GM06990 (cell line): ENCODE results near the gene FSTL4.

ENCODE experiments used
- DNase-seq: peaks from one replicate; pipeline ENCODE4 v3.0.0-alpha.2; 2011; ENCODE audit not compliant: insufficient read length; ENCODE audit errors: extremely low read depth
- H3K27me3 ChIP-seq: replicated peaks from 2 replicates; pipeline ENCODE4 v1.6.0; 2011; ENCODE audit warnings: low read length; ENCODE audit not compliant: control insufficient read depth, insufficient read depth
- H3K36me3 ChIP-seq: 2 replicates; pipeline ENCODE4 v1.5.1; 2011; ENCODE audit warnings: low read length; ENCODE audit not compliant: control insufficient read depth, insufficient read depth
- H3K4me3 ChIP-seq: replicated peaks from 2 replicates; pipeline ENCODE4 v1.5.1; 2011; ENCODE audit warnings: low read depth, mild to moderate bottlenecking, control low read depth, low read length
- CTCF ChIP-seq: IDR thresholded peaks from 2 replicates; pipeline ENCODE4 v1.5.1; 2011; ENCODE audit warnings: low read length, control low read depth, mild to moderate bottlenecking, inconsistent platforms; ENCODE audit not compliant: insufficient read depth, poor library complexity, severe bottlenecking

FSTL4 gene

DNA sequence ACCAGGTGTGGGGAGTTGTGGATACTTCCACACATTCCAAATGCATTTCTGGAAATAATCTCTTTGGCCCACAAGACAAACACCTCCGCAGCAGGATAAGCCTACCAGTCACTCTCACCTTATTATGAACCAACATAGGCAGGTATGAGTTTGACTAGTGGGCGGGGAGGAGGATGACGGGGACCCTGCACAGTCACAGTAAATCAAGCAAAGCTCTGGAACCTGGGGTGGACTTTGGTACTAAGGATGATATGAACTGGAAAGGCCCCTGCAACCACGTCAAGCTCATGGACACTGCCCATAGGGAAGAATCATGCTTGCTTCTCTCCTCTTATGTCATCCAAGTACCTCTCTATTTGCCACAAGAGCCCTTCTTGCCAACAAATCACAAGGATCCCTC is 301.2 kb downstream of the FSTL4 start:
- TF ChIP-seq CTCF, result no peak
- H3K36me3 ChIP-seq, result no peaks in the 10 kb centered on the region
- H3K27me3 ChIP-seq, result no peaks in the 10 kb centered on the region
- H3K4me3 ChIP-seq, result no peak overlapping the region
- no peak for DNase-seq

- no peaks in the 10 kb centered on the region for H3K27me3 ChIP-seq
- no peak for DNase-seq
- no peak overlapping the region for H3K4me3 ChIP-seq
- no peak for TF ChIP-seq CTCF
- H3K36me3 ChIP-seq, result no peaks in the 10 kb centered on the region
Observed at GRCh38 chr5:133309984-133310621, 302.2 kb downstream of the FSTL4 start.

DNA sequence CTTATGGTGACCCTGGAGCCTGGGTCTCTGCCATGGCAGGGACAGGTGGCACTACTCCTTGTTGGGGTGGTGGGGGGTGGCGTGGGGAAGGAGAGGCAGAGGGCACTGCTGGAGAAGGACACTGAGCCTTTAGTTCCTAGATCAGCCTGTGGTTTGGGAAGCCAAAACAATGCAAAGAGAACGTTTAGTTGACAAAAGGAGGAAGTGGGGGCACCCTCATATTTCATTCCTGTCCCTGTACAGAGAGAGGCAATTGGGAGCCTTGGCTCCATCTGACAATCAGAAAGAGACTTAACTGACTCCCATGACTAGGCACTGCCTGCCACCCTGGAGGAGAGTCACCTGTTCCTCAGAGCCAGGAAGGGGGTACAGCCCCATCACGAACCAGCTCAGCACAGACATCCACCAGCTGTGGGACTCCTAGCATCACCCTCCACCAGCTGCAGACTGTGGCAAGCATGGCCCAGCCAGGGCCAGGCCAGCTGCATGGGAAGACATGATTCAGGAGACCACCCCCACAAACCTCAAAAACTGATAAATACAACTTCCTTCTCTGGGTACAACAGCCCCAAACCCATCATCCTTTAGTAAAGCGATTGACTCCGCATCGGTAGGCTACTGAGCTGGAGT is 303.1 kb downstream of the FSTL4 start:
- Histone ChIP-seq H3K4me3 (no peak overlapping the region), H3K27me3 (no peaks in the 10 kb centered on the region), H3K36me3 (no peaks in the 10 kb centered on the region)
- TF ChIP-seq CTCF, result no peak
- DNase-seq, result no peak

GRCh38 chr5:133307275-133307674 is 305.1 kb downstream of the FSTL4 start:
- Histone ChIP-seq H3K36me3 (no peaks in the 10 kb centered on the region), H3K4me3 (no peak overlapping the region), H3K27me3 (no peaks in the 10 kb centered on the region; the same call in none of the 2 replicates)
- no peak for DNase-seq
- no peak for TF ChIP-seq CTCF

DNA sequence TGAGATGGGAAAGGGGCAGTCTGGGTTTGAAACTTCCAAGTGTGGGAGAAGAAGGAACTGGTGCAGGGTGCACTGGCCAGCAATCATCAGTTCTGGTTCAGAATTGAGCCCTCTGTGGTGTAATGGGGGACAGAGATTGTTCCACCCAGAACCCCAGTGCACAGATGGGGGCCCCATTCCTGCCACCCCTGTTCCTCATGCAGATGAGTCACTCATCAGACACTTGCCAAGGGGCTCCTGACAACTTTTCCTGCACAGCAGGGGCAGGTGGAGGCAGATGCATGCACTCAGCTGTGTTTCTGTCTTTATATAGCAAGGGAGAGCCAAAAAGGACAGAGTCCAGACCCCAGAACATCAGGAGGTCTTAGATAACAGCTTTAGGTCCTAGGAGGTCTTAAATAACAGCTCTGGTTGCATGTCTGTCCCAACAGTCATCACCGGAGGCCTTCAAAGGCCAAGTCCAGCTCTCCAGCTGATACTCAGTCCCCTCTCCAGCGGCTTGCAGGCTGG is 307.6 kb downstream of the FSTL4 start:
- no peak overlapping the region for H3K4me3 ChIP-seq
- no peaks in the 10 kb centered on the region for H3K36me3 ChIP-seq
- no peak for TF ChIP-seq CTCF
- no peaks in the 10 kb centered on the region; the same call in none of the 2 replicates for H3K27me3 ChIP-seq
- no peak for DNase-seq
